A673 (cell line): ENCODE results near the gene VTCN1. TPM values are rescaled to one million over a fixed set of nuclear protein-coding genes. Genes with fewer than 3 reads are reported as not detected.
A peak's percentile ranks its signal among the peaks of the same experiment; 100 is the strongest.

Experiments used
- BruUV-seq: library from RNA; stranded (reverse); fragments of 400-500 nt; replicated peaks from 2 replicates; lab custom pipeline; 2021; lab: Mats Ljungman, UMichigan
- CTCF ChIA-PET: fragments of 300-600 bp; sonication (Branson Sonifier 250); formaldehyde crosslinking; loops from one replicate; lab custom pipeline; 2022; ENCODE audit warnings: antibody characterized with exemption; lab: Charles Lee
- POLR2A ChIA-PET: fragments of 300-600 bp; sonication (Branson Sonifier 250); formaldehyde crosslinking; loops from one replicate; lab custom pipeline; 2022; ENCODE audit warnings: antibody characterized with exemption; ENCODE audit not compliant: low non-redundant PET; lab: Charles Lee
- DNase-seq: peaks from one replicate; pipeline ENCODE4 v3.0.0-alpha.2; 2015; ENCODE audit warnings: low spot score
- H3K27ac ChIP-seq: fragments of 200-600 bp; sonication (generic); 2 replicates; pipeline ENCODE4 v1.5.1; 2016; ENCODE audit warnings: mixed run types, low read depth, mild to moderate bottlenecking, mixed read lengths, antibody characterized with exemption, low read length; ENCODE audit not compliant: poor library complexity, severe bottlenecking
- H3K27me3 ChIP-seq: fragments of 200-600 bp; sonication (generic); replicated peaks from 2 replicates; pipeline ENCODE4 v1.6.1; 2017; ENCODE audit warnings: mixed run types, low read depth, mild to moderate bottlenecking, mixed read lengths, antibody characterized with exemption, low read length; ENCODE audit not compliant: insufficient read depth, poor library complexity
- H3K36me3 ChIP-seq: fragments of 200-600 bp; sonication (generic); 2 replicates; pipeline ENCODE4 v1.6.1; 2016; ENCODE audit warnings: mixed run types, mild to moderate bottlenecking, mixed read lengths, antibody characterized with exemption, low read length; ENCODE audit not compliant: insufficient read depth, poor library complexity, severe bottlenecking
- H3K4me1 ChIP-seq: fragments of 200-600 bp; sonication (generic); 2 replicates; pipeline ENCODE4 v1.6.1; 2017; ENCODE audit warnings: mixed run types, mild to moderate bottlenecking, mixed read lengths, antibody characterized with exemption, low read length; ENCODE audit not compliant: insufficient read depth, poor library complexity, severe bottlenecking
- H3K4me3 ChIP-seq: fragments of 200-600 bp; sonication (generic); 2 replicates; pipeline ENCODE4 v1.5.1; 2016; ENCODE audit warnings: low read depth, mixed run types, mild to moderate bottlenecking, mixed read lengths, low read length; ENCODE audit not compliant: poor library complexity, severe bottlenecking
- H3K9me3 ChIP-seq: fragments of 200-600 bp; sonication (generic); 2 replicates; pipeline ENCODE4 v1.6.1; 2016; ENCODE audit warnings: mixed run types, low read depth, mild to moderate bottlenecking, mixed read lengths, antibody characterized with exemption, low read length; ENCODE audit not compliant: poor library complexity, severe bottlenecking
- CTCF ChIP-seq: fragments of 300-800, 200-600 bp; sonication (generic); conservative IDR thresholded peaks from 2 replicates; pipeline ENCODE4 v1.5.1; 2017; ENCODE audit warnings: low read depth, mild to moderate bottlenecking, antibody characterized with exemption, low read length, moderate library complexity, mixed read lengths
- EZH2 ChIP-seq: fragments of 200-600 bp; sonication (generic); IDR thresholded peaks from 2 replicates; pipeline ENCODE4 v1.6.1; 2017; ENCODE audit warnings: borderline replicate concordance, low read depth, mild to moderate bottlenecking, mixed read lengths, antibody characterized with exemption, low read length; ENCODE audit not compliant: poor library complexity, severe bottlenecking
- intact Hi-C: fragments of 100-400 bp; cut with micrococcal nuclease; formaldehyde crosslinking; loops from one replicate; pipeline ENCODE4 v1.10.0; 2022; ENCODE audit not compliant: unreplicated experiment
- total RNA-seq: library from RNA; stranded (reverse); gene quantifications from 2 replicates; pipeline ENCODE4 v1.2.3, GENCODE V29; 2021

The VTCN1 gene
- total RNA-seq, 1 experiment from 2014 or later: not detected

- DNase-seq: no peak
- TF ChIP-seq CTCF: no peak
- no peak for TF ChIP-seq EZH2
- Histone ChIP-seq H3K4me1 (no peaks in the 10 kb centered on the region), H3K9me3 (no peaks in the 10 kb centered on the region), H3K36me3 (no peaks in the 10 kb centered on the region), H3K27ac (no peak overlapping the region), H3K4me3 (no peak overlapping the region), H3K27me3 (no peaks in the 10 kb centered on the region)
- POLR2A ChIA-PET: no interaction called here
- intact Hi-C loops: no loop called here
- no TSS peak for BruUV-seq
- CTCF ChIA-PET: no interaction called here
Observed at GRCh38 chr1:117112047-117112717, 98.5 kb downstream of the VTCN1 start.

GRCh38 chr1:117110774-117111173 is 100.0 kb downstream of the VTCN1 start:
- no peaks in the 10 kb centered on the region for H3K36me3 ChIP-seq
- no peaks in the 10 kb centered on the region for H3K9me3 ChIP-seq
- intact Hi-C loops: no loop called here
- POLR2A ChIA-PET: interaction anchor here (0.6 kb wide), 2 partner anchors 15 to 306 kb away, joined by 3 to 10 read pairs; no protein-coding TSS in a partner anchor
- BruUV-seq: no TSS peak
- CTCF ChIA-PET: no interaction called here
- H3K4me1 ChIP-seq: no peaks in the 10 kb centered on the region
- H3K27ac ChIP-seq: no peak overlapping the region
- H3K4me3 ChIP-seq: no peak overlapping the region
- DNase-seq: peak; percentile 11
- no peaks in the 10 kb centered on the region for H3K27me3 ChIP-seq
- no peak for TF ChIP-seq EZH2

GRCh38 chr1:117107364-117107763 is 103.4 kb downstream of the VTCN1 start:
- intact Hi-C loops: no loop called here
- Histone ChIP-seq H3K9me3 (no peaks in the 10 kb centered on the region), H3K27ac (no peak overlapping the region), H3K4me3 (no peak overlapping the region), H3K4me1 (no peaks in the 10 kb centered on the region), H3K27me3 (no peaks in the 10 kb centered on the region), H3K36me3 (peaks cover 1% of the 10 kb centered on the region)
- TF ChIP-seq EZH2 (no peak), CTCF (no peak)
- ChIA-PET POLR2A (no interaction called here), CTCF (no interaction called here)
- BruUV-seq: no TSS peak
- no peak for DNase-seq

- no peak for DNase-seq
- intact Hi-C loops: no loop called here
- TF ChIP-seq EZH2 (no peak), CTCF (no peak)
- H3K9me3 ChIP-seq: no peaks in the 10 kb centered on the region
- H3K4me1 ChIP-seq: no peaks in the 10 kb centered on the region
- BruUV-seq: no TSS peak
- ChIA-PET POLR2A (no interaction called here), CTCF (no interaction called here)
- H3K4me3 ChIP-seq: no peak overlapping the region
- H3K27me3 ChIP-seq: no peaks in the 10 kb centered on the region
- no peak overlapping the region for H3K27ac ChIP-seq
- H3K36me3 ChIP-seq: peaks cover 6% of the 10 kb centered on the region
Observed at GRCh38 chr1:117106478-117106877, 104.2 kb downstream of the VTCN1 start.
